NCI-H2227 (cell line): ENCODE results near the gene DHRS12.

Source experiments
- DNase-seq: peaks from one replicate; lab custom pipeline; 2025; ENCODE audit not compliant: unreplicated experiment; lab: John Stamatoyannopoulos, UW

DHRS12 gene, protein sequence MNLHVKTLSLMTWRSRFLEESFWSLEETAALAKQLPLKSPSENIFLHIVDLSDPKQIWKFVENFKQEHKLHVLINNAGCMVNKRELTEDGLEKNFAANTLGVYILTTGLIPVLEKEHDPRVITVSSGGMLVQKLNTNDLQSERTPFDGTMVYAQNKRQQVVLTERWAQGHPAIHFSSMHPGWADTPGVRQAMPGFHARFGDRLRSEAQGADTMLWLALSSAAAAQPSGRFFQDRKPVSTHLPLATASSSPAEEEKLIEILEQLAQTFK

DNA sequence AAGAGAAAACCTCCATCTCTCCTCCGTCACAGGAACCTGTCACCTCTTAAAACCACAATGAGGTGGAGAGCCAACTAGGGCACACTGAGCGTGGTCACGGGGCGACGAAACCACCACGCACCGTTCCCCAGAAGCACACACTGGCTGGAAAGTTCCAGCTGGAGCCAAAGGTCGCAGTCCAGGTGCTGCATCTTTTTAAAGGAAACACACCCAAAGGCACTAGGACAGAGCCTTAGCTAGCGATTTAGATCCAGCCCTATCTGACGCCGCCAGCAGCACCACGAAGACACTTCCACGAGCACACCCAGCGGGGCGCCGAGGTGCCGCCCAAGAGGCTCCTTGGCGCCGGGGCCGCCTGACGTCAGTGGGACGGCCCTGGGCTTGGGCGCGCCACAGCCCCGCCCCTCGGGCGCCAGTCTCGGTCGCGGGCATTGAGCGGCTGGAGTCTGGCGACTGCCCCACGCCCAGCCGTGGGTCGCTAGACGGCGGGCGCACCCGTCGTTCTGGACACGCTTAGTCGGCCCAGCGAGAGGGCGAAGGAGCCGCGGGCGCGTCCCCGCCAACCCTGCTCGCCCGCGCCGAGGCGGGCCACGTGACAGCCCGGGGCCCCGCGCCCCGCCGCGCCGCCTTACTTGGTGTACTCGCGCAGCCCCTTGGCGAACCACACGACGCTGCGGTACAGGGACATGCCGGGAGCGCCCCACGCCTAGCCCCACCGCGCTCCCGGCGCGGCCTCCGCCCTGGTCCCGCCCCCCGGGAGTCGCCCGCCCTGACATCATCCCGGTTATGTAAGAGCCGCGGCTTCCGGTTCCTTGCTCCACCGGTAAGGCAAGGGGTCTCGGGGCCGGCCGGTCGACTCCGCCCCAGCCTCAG lies at the start of gene DHRS12:
Gene DHRS12 (minus strand): TSS at position 742 of the 873 bp plus-strand sequence. CDS start 4,504 bp downstream, outside the sequence.
- DNase-seq, result peak; percentile 91

DNA sequence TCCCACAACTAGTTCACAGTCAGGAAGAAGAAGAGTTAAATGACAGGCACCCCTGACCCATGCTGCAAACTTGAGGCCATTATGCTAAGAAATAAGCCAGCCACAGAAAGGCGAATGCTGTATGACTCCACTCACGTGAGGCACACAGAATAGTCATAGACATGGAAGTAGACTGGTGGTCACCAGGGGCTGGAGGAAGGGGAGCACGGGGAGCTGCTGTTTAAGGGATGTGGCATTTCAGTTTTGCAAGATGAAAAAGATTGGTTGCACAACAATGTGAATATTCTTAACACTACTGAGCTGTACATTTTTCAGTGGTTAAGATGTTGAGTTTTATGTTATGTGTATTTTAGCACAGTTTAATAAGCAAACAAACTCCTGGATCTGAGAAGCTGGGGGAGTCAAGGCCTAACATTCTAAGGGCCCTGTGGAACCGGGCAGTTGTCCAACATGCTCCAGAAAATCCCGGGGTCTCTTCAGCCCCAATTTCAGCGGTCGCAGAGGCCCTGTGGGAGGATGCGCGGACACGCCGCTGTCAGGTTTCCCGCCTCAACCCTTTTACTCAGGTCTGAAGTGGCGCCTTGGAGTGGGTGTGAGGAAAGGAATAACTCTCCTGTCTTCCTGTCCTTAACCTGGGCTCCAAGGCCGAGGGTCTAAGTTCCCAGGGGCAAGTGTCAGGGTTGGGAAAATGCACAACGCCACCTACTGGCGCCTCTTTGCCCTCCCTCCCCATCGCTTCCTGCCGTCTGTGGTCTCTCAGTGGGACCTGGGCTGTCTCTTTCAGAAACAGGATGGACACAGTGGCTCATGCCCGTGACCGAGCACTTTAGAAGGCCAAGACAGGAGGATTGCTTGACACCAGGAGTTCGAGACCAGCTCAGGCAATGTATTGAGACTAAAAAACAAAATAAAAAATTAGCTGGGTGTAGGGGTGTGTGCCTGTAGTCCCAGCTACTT lies 45.5 kb upstream of the DHRS12 start:
- no peak for DNase-seq

DNA sequence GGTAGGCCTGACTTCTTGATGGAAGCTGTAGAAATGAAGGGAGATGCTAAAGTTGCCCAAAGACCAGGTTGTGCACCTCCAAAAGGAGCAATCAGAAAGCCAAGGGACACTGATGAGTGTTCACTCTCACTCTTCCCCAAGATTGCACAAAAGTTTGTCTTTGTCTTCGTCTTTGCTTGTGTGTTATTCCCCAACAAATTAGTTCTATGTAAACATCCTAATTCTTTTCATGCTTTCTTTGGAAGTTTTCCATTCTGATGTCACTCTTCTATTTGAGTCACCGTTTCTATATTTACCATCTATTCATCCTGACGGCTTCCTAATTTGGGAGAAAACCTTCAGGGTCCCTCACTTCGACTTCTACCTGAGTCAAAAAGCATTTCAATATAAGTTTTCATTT lies 44.7 kb upstream of the DHRS12 start:
- no peak for DNase-seq

DNA sequence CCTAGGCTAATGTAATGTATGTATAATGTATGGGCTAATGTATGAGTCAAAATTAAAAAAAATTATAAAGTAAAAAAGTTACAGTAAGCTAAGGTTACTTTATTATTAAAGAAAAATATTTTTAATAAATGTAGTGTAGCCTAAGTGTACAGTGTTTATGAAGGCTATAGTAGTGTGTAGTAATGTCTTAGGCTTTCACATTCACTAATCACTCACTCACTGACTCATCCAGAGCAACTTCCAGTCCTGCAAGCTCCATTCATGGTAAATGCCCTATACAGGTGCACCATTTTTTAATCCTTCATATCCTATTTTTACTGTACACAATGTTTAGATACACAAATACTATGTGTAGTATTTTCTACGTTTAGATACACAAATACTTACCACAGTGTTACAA lies 42.8 kb upstream of the DHRS12 start:
- DNase-seq, result no peak

DNA sequence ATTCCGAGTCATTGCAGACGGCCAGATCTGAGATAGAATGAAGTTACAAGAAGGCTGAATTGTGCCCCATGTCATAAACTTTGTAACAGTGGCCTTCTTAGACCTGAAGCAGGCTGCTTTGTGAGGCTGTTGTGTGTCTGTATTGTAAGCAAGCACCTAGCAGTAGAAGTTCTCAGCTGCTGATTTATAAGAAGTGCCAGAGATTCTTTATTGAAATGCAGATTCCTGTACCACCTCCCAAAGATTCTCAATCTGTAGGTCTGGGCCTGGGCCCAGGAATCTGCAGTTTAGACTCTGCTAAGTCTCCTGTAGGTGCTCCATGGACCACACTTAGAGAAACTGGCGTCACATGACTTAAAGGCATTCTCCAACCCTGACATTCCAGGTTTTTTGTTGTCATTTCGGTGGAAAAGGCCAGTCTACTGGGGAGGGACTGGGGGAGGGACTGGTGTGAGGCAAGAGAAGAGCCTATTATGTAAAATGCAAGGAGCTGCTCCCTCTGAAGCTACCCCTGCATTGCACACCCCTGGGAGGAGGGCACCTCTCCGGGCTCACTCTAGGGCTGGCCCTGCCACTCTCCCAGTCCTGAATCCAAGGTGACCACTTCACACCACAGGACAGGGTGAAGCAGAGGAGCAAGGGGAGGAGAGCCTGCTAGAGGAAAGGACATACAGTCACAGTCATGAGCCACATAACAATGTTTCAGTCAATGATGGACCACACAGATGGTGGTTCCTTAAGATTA lies 41.8 kb upstream of the DHRS12 start:
- no peak for DNase-seq

DNA sequence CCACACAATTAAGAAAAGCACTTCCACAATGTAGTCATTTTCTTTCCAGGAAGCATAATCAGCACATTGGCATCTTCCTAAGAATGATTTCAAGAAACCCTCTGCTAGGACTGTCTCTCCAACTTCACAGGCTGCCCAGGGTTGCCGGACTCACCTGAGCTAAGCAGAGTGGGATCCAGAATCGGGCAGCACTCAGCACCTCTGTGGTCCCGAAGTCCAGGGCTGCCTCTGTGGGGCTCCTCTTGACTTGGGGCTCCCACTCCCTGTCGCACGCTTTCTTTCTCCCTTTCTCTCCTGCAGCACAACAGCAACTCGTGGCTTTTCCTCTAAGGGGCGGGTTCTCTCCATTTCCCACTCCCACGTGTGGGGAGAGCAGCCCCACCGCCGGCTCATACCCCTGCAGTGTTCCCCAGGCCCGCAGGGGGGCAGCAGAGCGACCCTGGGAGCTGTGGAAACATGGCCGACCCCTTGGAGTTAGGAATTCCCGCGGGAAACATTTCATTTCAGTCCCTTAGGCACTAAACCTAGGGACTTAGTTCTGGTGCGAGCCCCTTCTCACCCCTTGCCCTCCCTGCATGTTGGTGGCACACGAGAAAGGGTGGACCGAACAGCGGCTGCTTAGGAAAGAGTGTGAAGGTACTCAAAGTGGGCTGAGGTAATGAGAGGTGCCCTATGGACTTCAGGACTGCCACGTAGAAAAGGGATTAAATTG lies 41.1 kb upstream of the DHRS12 start, which contains the start of gene TMEM272:
Gene TMEM272 (minus strand): TSS at position 316 of the 712 bp plus-strand sequence. CDS start 6,647 bp downstream, outside the sequence.
- DNase-seq, result peak; percentile 77

DNA sequence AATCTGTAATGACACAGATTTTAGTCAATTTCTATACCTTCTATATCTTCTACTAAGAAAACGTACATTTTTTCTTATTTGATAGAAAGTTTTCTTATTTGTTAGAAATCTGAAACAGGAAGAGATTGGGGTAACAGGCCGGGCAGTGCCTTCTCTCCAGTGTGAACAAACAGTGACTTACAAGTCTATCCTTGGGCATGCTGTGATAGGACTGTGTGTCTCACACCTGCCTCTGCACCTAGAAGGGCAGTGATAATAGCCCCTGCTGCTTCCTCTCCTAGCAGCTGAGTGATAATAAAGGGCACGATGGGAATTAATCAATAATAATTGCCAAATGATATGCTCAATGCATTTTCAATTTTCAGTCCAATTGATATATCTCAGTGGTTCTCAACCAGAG lies 39.6 kb upstream of the DHRS12 start:
- no peak for DNase-seq

DNA sequence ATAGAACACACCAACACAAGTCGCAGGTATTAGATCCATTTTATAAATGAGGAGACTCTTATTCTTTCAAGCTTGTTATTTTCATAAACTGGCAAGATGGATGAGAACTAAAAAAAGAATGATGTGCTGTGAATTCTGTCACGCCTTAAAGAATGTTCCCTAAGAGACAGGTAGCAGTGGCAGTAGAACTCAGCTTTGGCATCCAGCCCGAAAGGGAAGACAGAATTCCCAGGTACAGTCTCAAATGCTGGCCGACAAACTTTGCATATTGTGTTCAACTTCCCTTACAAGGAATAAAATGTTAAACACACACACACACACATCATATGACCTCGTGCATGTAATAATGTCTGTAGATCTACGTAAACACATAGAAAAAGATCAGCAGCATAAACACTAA lies 37.8 kb upstream of the DHRS12 start:
- no peak for DNase-seq

DNA sequence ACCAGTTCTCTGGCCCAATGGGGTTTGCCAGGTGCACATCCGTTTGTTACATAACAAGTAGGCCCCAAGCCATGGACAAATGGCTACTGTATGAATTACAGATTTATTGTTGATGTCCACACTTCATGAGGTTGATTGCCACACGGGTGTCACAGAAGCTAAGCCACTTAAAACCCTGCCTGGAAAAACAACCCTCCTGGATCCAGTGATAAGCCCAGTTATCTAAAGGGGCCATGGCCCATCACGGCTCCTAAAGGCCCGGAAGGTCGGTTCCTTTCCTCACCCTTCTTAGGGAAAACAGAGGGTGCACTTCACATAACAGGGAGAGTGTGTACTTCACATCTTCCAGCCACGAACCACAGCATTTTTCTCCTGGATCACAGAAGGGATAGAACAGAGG lies 37.0 kb upstream of the DHRS12 start:
- no peak for DNase-seq

DNA sequence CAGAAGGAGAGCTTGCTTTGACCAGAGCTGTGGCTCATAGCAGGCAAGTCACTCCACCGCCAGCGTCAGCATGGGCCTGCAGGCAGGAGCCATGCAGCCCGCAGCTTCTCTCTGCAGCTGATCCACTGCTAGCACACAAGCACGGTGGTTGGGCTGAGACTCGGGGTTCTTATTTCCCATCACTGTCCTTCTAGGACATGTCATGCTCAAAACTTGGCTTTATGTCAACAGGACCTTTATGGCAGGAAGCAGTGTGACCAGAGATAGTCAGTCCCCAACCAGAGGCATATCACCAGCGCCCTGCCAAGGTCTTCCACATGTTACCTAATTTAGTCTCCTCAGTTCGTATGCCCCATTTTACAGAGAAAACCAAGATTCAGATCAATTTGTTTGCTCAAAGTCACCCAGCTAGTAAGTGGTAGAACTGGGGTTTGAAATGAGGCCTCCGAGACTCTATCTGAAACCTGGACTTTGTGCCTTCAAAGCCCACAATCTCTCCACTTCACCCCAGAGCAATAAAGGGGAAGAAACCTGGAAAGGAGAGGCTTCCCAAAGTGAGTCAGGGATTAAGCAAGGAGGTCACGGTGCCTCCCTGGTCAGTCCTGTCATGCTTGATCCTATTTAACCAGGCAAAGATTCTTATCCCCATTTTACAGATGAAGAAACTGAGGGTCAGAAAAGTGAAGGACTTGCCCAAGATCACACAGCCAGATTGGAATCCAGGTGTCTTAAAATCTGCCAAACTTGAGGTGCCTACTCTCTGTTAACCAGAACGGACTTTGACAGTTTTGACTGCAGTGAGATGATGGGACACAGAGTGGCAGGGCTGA lies 36.0 kb upstream of the DHRS12 start:
- DNase-seq, result no peak

DNA sequence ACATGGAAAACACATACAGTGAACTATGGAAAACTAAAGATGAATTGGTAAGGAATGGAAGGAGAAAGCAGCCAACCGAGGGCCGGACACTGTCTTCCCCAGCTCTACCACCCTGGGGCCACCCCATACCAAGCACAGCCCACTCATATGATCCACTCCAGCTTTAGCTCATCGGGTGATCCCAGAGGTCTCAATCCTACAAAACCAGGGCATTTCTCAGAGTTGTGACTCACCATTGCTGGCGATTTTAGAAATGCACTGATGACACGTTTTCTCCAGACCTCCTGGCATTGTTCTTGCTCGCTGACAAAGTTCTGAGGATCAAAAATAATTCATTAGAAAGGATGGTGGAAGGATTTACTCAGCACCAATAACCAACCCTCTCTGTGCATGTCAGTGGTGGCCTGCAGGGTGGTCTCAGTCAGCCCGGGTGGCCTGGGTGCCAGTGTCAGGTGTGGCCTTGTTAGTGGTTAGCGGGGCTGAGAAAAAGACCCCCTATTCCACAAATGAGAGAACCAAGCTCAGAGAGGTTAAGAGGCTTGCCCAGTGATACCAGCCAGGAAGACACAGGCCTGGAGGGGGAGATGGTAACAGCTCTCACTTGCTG lies 34.4 kb upstream of the DHRS12 start:
- no peak for DNase-seq

DNA sequence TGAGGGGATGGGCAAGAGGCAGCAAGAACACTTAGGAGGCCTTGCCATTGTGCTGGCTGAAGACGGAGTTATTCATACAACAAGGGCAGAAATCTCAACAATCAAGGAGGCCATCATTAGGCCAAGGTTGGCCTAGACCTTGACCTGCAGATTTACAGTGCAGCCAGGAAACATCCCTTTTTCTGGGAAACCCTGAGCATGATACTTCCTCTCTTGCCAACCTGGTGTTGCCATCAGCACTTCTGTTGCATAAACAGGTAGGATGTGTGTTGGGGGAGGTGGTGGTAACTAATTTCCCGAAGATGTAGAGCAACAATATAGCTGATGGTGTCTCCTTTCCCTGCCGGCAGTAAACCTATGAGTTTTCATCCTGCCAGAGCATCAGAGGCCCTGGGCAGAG lies 33.1 kb upstream of the DHRS12 start:
- DNase-seq, result no peak

DNA sequence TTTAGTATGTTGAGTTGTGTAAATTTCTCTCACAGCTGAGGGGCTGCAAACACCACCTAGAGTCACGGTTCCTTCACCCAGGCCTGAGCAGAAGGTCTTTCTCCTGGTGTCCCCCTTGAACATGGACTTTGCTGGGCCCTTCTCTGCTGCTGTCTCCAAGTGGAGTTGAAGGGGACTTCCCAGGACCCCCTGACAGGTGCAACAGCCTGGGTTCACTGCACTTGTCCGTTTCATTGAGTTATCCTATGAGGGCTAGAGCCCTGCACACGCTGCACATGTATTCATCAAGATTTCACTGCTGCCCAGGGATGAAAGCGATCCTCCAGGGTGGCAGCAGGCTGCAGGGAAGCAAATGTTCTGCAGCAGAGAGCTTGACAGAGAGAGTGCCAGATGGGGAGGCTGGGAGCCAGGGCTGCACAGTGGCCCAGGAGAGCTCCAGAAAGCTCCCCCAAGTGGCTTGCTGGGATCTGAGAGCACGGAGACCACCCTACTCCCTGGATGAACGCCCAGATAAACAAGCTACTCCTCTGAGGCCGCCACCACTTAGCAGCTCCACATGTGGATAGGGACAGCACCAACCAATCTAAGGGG lies 30.7 kb upstream of the DHRS12 start:
- no peak for DNase-seq

DNA sequence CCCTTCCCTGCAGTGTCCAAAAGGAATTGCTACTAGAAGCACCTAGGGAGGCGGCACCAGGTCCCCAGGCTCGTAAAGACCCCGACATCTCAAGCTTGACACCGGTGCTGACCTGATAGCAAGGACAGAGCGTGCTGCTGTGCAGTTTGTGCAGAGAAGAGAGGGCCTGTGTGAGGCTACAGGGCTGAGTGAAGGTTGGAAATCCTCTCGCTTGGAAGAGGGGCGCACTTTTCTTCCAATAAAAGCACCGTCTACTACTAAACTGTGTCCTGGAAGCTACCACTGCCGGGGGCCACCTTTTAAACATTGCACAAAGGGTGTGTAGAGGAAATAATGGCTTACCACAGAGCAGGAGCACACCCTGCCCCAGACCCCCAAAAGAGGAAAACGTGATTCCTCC lies 30.0 kb upstream of the DHRS12 start:
- DNase-seq, result no peak

DNA sequence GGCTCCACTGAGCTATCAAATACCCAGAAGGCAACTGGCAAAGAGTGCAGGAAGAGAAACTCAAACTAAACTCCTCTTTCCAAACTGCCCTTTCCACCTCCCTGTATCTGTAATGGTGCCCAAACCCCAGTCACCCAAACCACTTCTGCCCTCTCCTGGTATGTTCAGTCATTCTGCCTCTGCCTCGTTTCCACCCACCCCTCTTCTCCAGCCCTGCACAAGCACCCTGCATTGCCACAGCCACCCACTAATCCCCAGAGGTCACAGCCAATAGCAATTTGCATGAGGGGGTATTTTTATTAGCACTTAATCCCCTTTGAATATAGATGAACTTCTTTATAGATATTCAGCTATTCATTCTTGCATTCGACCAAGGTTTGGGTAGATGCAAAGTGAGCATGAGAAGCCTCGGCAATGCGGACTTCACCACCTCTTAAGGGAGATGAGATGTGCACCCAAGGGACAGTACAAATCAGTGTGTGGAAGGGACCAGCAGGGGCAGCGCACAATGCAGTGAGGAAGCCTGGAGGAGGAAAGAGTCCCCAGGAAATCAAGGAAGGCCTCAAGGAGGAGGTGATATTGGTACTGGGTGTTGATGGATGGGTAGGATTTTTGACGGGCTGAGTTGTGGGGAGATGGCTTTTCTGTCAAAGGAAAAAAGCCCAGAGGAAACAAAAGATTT lies 28.6 kb upstream of the DHRS12 start:
- DNase-seq, result no peak

DNA sequence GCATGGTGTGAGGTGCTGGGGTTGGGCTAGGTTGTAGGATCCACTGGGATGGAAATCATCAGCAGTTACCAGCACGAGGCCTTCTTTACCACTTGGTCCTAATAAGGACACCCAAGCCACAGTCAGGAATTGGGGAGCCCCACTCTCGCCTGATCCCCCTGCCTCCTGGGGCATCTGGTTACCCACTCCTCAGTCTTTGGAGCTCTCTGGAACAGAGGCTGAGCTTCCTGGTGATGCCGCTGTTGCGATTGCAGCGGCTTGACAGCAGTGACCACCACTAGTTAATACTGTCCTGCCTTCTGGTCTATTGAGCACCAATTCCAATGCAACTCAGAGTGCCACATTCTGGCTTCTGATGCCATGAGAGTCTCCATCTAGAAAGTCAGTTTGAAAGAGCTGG lies 27.6 kb upstream of the DHRS12 start:
- DNase-seq, result no peak

DNA sequence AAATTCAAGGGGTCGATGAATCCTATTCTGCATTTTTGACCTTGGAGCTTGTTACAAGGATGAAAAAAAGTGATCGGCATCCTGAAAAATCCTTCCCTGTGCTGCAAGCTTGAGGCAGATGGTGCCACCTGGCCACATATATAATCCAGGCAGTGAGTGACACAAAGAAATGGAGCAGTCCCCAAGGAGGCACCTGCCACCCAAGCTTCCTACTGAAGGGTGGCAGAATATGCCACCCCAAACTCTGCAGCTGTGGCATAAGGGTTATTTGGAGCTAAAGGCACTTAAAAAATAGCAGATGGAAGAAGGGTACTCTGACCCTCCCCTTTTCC lies 25.6 kb upstream of the DHRS12 start:
- no peak for DNase-seq
